Activated T-cell treated with anti-CD3 and anti-CD28 coated beads for 24 hours (primary cell): ENCODE results near the gene TXNL4A.

Source experiments
- DNase-seq: peaks from one replicate; pipeline ENCODE4 v3.0.0-alpha.2; 2020; ENCODE audit warnings: low read depth

TXNL4A gene

DNA sequence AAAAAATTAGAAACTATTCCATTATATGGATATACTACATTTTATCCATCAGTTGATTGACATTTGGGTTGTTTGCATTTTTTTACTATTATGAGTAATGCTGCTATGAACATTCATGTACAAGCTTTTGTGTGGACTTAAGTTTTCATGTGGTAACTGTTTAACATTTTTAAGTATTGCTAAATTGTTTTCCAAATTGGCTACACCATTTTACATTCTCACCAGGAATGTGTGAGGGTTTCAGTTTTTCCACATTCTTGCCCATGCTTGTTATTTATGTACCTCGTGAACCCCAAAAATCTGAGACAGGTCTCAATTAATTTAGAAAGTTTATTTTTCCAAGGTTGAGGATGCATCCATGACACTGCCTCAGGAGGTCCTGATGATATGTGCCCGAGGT lies 3.1 kb upstream of the TXNL4A start:
- DNase-seq: no peak

DNA sequence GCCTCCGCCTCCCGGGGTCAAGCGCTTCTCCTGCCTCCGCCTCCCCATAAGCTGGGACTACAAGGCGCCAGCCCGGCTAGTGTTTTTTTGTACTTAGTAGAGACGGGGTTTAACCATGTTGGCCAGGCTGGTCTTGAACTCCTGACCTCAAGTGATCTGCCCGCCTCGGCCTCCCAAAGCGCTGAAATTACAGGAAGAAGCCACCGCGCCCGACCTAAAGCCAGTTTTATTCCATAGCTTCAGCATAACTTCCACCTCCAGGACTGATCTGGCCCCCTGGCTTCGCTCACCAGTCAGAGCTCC lies 783 bp upstream of the TXNL4A start:
- DNase-seq: no peak

DNA sequence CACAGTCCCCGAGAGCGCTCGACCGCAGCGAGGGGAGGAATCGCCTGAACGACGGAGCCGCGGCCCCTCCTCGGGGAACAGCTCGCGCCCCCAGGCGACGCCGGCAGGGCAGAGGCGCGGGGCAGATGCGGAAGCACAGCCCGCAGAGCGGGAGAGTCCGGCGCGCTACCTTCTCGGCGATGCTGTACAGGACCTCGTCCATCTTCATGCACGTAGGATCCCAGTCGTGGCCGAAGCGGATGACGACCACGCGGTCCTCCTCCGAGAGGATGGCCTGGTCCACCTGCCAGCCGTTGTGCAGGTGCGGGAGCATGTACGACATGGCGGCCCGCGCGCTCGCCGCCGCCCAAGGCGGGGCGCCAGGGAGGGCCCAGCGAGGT lies 302 bp downstream of the TXNL4A start:
- peak; percentile 39 for DNase-seq

DNA sequence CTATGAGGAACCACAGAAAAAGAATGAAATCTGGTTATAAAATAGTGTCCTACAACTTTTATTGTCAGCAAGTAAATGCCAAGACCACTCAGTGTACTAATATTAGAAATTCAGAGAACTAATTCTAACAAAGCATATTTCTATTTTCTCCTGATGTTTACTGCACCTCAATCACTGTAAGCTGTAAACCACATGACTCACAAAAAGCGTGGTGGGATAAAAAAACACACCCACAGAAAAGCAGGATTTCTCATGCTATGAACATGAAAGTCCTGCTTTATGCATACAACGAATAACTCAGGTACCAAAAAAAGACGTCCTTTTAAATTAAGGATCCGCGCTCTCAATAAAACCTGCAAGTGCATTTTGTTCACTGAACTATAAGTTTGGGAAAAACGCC lies 797 bp downstream of the TXNL4A start:
- no peak for DNase-seq

DNA sequence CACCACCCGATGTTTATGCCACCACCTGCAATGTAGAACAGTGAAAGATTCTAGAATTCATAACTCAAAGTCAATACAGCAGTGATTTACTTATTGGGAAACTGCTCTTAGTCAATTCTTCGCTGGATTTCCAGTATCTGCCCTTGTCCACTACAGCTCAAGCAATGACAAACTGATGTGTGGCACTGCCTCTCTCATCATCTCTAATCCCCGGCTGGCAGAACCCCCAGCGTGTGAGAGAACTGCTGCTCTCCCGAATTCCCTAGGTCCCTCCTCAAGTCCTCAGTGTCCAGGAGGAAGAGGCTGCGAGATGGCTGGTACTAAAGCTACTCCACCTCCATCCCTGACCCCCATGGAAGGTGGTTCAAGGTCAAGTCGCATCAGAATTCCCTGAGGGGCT lies 1.6 kb downstream of the TXNL4A start:
- DNase-seq: no peak

DNA sequence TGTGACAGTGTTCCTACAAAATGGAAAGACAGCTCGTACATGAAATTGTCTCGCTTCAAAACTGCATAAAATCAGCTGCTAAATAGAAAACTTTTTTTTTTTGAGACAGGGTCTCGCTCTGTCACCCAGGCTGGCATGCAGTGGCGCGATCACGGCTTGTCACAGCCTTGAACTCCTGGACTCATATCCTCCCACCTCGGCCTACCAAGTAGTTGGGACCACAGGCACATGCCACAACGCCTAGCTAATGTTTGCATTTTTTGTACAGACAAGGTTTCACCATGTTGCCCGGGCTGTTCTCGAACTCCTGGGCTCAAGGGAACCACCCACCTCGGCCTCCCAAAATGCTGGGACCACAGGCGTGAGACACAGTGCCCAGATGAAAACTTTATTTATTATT lies 3.2 kb downstream of the TXNL4A start:
- no peak for DNase-seq

DNA sequence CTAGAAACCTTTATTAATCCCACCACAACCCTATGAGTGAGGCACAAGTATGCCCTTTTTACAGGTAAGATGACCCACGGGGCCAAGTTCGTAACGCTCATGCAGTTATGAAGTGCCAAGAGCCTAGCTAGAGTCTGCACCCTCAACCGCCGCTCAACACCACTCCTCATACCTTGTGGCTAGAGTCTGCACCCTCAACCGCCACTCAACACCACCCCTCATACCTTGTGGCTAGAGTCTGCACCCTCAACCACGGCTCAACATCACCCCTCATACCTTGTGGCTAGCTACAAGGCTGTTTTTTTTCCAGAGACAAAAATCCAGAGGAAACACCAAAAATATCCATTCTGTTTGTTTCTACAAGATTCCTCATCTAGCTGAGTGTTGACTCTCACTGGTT lies 4.6 kb downstream of the TXNL4A start:
- no peak for DNase-seq

DNA sequence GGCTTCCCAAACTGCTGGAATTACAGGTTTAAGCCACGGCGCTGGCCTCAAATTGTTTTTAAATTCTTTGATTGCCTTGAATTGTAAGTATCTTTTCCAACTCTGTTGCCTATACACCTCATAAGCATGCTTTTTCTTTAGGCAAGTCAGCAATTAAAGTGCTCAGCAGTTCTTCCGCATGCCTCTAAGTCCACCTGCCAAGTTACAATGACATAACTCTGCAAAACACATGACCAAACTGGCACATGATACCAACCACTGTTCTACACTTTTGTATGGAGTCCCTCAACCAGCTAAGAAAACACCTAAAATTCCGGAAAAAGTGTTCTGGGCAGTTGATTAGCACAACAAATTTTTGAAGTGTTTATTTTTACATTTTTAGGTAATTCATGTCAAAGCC lies 5.1 kb downstream of the TXNL4A start:
- DNase-seq: no peak

DNA sequence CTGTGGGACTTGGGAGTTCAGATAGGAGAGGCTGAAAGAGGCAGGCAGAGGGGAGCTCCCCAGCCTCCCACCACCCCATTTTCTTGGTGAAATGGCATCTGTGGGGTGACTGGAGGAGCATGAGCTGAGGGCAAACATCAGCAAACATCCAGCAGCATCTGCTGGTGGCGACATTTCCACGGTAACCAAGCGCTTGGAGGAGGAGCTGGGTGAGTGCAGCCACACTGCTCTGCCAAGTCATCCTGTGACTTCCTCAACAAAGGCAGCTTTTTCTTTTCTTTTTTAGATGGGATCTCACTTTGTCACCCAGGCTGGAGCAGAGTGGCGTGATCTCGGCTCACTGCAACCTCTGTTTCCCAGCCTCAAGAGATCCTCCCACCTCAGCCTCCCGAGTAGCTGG lies 5.6 kb downstream of the TXNL4A start:
- no peak for DNase-seq

DNA sequence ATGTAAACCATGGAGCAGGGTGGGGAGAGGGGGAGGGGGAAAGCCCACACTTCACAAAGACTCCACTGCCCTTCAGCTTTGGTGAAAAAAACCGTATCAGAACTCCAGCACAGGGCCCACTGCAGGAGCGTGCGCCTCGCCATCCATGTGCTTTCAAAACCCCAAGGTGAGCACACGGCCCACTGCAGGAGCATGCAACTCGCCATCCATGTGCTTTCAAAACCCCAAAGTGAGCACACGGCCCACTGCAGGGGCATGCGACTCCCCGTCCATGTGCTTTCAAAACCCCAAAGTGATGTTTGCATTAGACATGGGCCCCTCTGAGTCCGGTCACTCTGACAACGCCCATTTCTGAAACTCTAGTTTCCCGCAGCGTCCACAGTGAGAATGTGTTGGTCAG lies 7.8 kb downstream of the TXNL4A start:
- DNase-seq: no peak

DNA sequence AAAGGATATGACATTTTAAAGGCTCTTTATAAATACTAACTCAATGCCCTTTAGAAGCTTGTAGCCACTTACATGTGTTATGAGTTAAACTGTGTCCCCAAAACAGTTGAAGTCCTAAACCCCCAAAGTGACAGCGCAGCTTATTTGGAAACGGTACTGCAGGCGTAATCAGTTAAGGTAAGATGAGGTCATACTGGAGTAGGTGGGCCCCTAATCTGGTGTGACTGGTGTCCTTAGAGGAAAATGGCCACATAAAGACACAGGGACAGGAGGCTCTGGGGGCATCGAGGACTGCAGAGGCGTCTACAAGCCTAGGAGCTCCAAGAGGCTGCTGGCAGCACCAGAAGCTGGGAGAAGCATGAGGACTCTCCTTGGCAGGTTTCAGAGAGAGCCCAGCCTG lies 8.5 kb downstream of the TXNL4A start:
- DNase-seq: no peak

DNA sequence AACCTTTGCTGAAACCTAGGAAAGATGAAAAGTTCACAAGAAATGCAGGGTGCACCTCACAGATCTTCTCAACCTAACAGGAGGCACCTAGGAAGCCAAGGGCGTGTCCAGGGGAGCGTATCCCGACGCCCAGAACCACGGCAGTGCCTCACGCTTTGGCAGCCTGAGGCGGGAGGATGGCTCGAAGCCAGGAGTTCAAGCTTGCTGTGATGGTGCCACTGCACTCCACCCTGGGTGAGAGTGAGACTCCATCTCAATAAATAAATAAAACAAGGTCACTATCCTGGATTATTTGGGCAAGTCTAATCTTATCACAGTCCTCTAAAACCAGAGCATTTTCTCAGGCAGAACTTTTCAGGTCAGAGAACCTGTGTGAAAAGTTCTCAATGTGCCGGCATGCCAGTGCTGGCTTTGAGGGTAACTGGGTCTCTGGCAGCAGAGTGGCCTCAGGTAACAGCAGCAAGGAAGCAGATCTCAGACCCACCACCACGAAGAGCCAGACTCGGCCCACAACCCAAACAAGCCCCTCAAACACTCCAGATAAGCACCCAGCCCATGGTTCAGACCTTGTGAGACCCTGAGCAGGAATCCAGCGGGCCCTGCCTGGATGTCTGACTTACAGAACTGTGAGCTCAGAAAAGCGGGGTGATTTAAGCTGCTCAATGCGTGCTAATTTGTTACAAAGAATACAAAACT lies 12.2 kb downstream of the TXNL4A start:
- no peak for DNase-seq

DNA sequence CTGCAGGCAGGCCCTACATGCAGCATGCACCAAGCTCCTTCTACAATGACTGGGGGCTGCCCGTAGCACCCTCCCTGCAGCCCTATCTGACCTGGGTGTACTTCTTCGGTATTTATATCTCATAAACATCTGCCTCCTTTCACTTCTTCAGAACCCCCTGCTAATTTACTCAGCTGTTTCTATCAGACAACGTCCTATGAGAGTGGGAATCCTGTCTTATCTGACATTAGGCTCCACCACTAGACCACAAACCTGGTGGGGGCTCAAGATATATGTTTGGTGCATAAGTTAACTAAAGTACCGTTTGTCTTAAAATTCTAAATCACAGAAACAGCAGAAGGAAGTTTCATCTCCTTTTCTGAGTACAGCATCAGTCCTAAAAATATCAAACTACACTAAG lies 13.3 kb downstream of the TXNL4A start:
- DNase-seq: no peak

DNA sequence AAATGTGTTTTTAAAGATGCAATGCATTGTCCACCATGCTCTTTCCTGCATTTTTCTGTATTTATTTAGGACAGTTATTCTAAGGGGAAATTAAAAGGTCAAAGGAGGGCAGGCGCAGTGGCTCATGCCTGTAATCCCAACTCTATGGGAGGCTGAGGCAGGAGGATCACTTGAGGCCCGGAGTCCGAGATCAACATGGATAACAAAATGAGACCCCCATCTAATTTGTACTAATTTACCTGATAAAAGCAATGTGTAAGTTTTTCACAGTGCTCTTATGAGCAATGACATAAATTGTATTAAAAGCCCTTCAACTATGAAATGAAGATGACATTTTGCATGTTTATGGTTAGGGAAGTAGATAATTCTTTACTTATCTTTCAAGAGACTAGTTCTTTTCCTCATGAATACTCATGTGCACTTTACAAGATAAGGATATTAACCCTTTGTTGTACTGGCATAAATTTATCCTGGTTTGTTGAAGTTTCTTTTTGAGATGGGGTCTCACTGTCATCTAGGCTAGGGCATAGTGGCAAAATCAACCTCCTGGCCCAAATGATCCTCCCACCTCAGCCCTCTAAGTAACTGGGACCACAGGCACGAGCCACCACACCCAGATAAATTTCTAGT lies 14.2 kb downstream of the TXNL4A start:
- DNase-seq: no peak

DNA sequence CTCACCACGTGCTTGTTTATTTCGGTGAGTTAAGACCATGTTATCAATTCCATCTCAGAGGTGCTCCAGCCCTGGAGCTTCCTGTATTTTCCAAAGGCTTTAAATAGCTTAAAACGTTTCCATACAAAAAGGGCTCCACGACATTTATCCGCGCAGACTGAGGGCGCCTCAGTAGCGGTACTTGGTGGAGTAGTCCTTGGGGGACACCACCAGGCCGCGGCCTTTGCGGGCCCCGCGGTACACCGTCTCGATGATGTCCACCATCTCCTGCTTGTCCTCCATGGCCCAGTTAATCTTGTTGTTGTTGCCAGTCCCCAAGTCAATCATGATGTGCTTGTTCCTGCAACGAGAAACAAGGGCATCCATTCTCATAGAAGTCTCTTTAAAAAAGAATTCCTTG lies 14.8 kb downstream of the TXNL4A start:
- DNase-seq: no peak

DNA sequence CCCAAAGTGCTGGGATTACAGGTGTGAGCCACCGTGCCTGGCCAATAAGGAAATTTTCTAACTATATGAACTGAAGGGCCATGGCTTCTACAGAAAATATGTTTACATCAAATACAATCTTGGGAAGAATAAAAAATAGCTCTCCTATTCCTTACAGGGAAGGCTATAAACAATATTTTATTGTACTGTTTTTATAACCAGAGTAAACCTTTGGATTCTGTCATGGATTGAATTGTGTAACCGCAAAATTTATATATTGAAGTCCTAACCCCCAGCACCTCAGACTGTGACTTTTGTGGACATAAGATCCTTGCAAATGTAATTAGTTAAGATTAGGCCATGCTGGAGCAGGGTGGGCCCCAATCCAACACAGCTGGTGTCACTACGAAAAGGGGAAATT lies 15.6 kb downstream of the TXNL4A start:
- DNase-seq: no peak

DNA sequence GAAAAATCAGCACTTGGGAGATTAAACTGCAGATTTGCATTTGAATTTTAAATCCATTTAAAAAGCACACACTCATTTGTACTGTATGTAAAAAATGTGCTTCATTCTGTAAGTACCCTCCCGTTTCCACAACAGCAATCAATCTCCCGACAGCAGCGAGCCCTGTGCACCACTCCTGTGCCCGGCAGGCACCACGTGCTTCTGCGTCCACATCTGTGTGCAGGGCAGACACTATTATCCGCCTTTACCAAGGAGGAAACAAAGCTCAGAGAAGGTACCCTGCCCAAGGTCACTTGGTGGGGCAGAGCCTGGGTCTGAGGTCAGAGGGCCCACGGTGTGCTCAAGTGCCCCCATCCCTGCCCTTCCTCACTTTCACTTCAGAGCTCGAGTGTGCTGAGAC lies 16.4 kb downstream of the TXNL4A start:
- DNase-seq: no peak

DNA sequence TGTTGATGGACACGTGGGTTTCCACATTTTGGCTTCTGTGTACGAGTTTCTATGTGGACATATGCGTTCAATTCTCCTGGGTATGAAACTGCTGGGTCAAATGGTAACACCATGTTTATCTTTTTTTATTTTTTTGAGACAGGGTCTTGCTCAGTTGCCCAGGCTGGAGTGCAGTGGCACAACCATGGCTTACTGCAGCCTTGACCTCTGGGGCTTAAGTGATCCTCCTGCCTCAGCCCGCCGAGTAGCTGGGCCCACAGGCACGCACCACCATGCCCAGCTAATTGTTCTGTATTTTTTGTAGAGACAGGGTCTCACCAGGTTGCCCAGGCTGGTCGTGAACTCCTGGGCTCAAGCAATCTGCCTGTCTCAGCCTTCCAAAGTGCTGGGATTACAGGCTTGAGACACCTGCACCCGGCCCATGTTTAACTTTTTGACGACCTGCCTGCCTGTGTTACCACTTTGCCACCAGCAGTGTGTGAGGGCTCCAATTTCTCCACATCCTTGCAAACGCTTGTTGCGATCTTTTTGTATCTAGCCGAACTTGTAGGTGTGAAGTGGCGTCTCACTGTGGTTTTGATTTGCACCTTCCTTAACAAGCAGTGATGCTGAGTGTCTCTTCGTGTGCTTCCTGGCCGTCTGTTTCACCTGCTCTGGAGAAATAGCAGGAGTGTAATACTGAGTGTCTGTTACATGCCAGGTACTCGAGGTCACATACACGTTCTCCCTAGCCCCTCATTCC lies 17.0 kb downstream of the TXNL4A start:
- no peak for DNase-seq

DNA sequence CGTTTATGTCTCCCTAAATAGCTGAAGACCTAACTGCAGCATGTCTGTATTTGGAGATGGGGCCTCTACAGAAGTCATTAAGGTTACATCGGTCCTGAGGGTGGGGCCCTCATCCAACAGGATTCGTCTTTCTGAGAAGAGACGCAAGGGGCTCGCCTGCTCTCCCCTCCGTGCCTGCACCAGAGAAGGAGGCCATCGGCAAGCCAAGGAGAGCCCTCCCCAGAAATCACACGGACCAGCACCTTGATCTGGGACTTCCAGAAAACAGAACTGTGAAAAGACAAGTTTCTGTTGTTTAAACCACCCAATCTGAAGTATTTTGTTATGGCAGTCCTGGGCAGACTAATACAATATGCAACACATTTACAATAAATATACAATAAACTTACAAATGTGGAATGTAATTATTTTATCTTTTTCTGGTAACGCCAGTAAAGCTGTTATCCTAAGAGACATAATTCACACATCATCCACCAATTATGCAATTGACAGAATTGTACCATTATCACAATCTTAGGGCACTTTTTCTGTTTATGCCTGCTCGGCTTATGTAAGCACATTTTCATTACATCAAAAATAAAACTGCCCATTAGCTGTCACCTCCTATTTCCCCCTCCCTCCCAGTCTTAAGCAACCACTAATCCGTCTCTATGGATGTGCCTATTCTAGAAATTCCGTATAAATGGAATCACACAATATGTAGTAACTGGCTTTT lies 17.8 kb downstream of the TXNL4A start:
- DNase-seq: no peak

DNA sequence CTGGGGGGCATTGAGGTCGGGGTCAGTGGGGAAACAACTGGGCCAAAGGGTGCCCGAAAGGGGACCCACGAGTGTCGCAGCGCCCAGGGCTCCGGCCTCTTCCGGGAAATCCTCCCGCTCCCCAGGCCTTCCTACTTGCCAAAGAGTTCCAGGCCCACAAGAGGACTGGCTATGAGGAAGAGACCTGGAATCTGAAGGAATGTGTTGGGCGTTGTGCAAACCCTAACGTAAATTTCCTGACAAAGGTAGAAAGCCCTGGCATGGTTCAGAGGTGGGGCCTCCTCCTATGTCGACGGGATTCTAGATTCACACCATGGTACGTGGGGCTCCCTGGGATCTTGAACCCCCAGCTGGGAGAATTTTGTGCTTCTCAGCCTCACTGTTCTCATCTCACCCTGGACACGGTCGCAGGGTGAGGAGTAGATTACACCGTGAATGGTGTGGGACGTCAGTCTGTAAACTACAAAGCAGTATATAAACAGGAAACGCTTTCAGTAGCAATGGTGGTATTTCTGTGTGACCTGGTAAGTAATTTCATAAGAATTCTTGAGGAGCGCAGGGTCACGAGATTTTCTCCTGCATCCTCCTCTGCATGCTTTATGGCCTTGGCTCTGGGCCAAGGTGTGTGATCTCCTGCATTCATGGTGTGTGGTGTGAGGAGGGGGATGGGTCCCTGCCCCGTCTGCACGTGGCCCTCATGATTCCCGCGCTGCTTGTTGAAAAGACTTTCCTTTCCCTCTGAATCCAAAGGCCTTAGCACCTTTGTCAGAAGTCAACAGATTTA lies 23.1 kb downstream of the TXNL4A start:
- no peak for DNase-seq

DNA sequence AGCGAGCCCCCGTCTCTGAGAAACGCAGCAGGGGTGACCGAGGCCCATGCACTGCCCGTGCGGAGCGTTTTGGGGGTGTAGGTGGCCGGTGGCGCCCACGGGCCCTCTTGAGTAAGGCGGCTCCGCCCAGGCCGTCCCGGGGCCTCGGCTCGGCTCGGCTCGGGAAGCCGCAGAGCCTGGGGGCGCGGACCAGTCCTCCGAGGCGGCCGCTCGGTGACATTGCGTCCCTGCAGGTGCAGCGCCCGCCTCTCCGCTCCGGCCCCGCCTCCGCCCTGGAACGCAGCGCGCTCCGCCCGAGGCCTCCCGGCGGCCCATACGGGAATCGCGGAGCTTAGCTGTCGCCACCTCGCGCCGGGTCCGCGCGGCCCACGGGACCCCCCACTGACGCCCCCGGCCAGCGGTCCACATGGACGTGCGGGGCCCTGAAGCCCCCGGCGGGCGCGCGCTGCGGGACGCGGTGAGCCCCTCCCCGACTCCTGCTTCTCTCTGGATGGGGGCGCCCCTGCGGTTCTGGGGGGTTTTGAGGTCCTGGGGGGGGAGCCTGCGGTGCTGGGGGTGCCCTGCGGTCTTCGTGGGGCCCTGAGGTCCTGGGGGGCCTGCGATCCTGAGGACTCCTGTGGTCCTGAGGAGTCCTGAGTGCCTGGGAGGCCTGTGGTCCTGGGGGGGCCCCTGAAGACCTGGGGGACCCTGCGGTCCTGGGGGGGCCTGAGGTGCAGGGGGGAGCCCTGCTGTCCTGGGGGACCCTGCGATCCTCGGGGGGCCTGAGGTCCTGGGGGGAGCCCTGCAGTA lies 23.8 kb downstream of the TXNL4A start, which contains the start of gene HSBP1L1:
Gene HSBP1L1, plus strand, starts transcription at position 314 of the 789 bp plus-strand sequence. Its CDS starts 93 bp downstream, at position 407.
- peak; percentile 48 for DNase-seq
